ENCODE results near the gene ABCC12.

The ABCC12 gene

GRCh38 chr16:48109475-48109874, 46.3 kb downstream of the ABCC12 start:
- Mint-ChIP-seq H3K27me3 (peaks cover 10% of the 10 kb centered on the region), H3K9me3 (no peaks in the 10 kb centered on the region), H3K4me1 (ENCODE audit: low read depth) (no peaks in the 10 kb centered on the region), H3K27ac (no peak overlapping the region), H3K36me3 (ENCODE audit: low read depth) (no peaks in the 10 kb centered on the region), H3K4me3 (no peak overlapping the region)

GRCh38 chr16:48106446-48106845, 49.3 kb downstream of the ABCC12 start:
- H3K4me1 Mint-ChIP-seq (ENCODE audit: low read depth) = peaks cover 2% of the 10 kb centered on the region
- H3K9me3 Mint-ChIP-seq = no peaks in the 10 kb centered on the region
- H3K36me3 Mint-ChIP-seq (ENCODE audit: low read depth) = no peaks in the 10 kb centered on the region
- H3K27me3 Mint-ChIP-seq = peaks cover 19% of the 10 kb centered on the region
- H3K27ac Mint-ChIP-seq = no peak overlapping the region
- no peak overlapping the region for H3K4me3 Mint-ChIP-seq
